Gastrocnemius medialis (tissue), 4 donors: ENCODE data around the gene B3GNT3.

Source experiments
- POLR2A ChIP-seq, 2 donors: fragments of 450-650 bp; IDR thresholded peaks; one replicate each; pipeline ENCODE4 v1.6.1; 2017; ENCODE audit warnings: antibody characterized with exemption in 2 of 2, mild to moderate bottlenecking in 2 of 2, moderate library complexity in 2 of 2
- TF ChIP-seq, protein P1 (sequence below), 5 experiments: fragments of 450-650 bp in 3 of 5; fragments of 200-600 bp in 2 of 5; sonication (generic) in 2 of 5; IDR thresholded peaks in 4 of 5; conservative IDR thresholded peaks in 1 of 5; 1 replicate in 4 of 5; 2 replicates in 1 of 5; pipeline ENCODE4 v1.5.1; 2016 to 2019; ENCODE audit warnings: antibody characterized with exemption in 5 of 5, mild to moderate bottlenecking in 3 of 5, moderate library complexity in 3 of 5

DNA sequence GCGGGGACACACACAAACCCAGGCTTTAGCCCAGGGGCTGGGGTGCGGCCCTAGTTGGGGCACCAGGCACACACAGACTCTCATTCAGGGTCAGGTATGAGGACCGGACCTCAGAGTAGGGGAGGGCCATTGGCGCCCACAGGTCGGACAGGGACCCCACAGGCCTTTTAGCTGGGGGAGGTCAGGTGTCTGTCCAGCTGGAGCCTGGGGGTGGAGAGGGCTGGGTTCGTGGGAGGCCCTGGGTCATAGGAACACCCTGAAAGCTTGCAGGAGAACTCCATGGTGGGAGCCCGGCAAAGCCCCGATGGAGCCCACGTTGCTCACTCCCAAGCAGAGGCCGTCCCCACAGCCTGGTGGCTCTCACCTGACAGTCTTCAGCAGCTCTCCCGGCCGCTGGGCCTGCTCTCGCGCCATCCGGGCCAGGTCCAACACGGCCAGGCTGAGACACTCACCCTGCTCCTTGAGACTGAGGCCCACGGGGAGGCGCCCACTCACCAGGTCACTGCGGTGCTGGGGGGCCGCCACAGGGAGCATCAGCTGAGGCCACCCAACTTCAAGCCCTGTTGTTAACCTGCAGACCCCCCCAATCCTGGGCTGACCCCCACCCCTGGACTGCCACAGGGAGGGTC lies 47.8 kb downstream of the B3GNT3 start:
- TF ChIP-seq, protein P1, sequence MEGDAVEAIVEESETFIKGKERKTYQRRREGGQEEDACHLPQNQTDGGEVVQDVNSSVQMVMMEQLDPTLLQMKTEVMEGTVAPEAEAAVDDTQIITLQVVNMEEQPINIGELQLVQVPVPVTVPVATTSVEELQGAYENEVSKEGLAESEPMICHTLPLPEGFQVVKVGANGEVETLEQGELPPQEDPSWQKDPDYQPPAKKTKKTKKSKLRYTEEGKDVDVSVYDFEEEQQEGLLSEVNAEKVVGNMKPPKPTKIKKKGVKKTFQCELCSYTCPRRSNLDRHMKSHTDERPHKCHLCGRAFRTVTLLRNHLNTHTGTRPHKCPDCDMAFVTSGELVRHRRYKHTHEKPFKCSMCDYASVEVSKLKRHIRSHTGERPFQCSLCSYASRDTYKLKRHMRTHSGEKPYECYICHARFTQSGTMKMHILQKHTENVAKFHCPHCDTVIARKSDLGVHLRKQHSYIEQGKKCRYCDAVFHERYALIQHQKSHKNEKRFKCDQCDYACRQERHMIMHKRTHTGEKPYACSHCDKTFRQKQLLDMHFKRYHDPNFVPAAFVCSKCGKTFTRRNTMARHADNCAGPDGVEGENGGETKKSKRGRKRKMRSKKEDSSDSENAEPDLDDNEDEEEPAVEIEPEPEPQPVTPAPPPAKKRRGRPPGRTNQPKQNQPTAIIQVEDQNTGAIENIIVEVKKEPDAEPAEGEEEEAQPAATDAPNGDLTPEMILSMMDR (IDR thresholded peaks at IDR 0.05 in 4 of 5, conservative IDR thresholded peaks at IDR 0.05 in 1 of 5), result no peak
- TF ChIP-seq POLR2A (IDR thresholded peaks at IDR 0.05), result no peak
